Activated CD4-positive, alpha-beta T cell treated with anti-CD3 and anti-CD28 coated beads, Interleukin-2, amount 50 U/mL, for 16 hours (primary cell): ENCODE results near the gene UPK2.

Experiments used
- DNase-seq: peaks from one replicate; pipeline ENCODE4 v3.0.0-alpha.2; 2020

Gene UPK2

DNA sequence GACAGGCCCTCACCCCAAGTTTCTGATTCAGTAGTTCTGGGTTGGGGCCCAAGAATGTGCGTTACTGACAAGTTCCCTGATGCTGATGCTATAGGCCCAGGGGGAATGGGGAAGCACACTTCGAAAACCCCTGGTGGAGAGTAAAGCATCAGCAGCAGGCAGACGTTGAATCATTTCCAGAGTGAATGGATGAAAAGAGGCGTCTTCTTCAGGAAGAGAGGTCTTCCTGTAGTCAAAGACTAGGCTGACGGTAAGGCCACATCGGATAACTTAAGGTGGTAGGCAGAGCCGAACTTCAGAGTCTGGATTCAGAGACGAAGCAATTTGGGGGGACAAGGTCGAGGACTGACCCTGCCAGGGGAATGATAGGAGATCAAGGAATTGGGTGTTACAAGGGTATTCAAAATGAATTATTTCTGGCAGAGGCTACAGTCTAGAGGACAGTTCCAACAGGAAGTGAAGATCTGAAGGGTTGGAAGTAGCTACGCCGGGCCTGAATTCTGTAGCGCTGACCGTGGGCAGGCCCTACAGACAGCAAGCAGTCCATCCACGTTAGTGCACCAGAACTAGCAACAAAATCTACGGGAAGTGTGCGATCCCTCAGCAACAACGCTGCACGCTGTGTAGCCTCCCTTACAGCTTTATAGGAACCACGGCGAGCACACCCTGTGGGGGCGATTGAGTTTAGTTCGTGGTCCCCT lies 41.0 kb downstream of the UPK2 start:
- DNase-seq: peak; percentile 76

DNA sequence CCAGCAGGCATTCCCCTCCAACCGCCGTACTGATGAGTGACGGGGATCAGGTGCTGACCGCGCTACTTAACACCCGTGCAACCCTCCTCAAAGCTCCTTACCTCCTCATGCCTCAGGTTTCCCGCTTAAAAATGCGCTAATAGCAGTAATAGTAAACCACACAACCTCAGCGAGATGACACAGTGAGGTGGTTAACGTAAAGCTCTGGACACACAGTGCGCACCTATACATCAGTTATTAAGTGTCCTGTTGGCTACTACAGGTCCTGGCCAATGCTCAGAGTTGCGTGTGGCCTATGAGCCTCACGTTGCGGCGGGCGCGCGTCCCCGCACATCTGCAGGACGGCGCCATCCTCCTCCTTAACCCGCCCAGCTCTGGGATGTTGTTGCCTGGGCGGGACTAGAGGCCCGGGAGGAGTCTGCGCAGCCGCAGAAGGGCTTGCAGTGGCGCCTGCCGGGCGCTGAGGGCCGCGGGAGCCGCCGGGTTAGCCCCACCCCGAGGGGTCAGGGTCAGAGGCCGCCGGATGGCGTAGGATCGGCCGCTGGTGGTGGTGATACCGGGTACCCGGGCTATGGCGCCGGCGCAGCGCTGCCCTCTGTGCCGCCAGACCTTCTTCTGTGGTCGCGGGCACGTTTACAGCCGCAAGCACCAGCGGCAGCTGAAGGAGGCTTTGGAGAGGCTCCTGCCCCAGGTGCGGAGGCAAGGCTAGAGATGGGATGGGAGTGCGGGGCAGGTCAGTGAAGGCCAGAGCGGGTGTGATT lies 41.7 kb downstream of the UPK2 start, which contains the start of gene CENATAC:
TSS of gene CENATAC (plus strand) at position 512 of the 761 bp plus-strand sequence. CDS start at position 572, 60 bp downstream.
- DNase-seq: peak; percentile 97

DNA sequence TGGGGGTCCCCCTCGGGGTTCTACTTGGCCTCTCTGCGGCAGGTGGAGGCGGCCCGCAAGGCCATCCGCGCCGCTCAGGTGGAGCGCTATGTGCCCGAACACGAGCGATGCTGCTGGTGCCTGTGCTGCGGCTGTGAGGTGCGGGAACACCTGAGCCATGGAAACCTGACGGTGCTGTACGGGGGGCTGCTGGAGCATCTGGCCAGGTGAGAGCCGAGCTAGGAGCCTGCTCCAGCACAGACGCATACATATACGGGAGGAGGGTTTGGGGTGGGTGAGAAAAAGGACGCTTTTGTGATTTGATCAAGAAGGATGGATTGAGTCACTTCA lies 42.3 kb downstream of the UPK2 start:
- no peak for DNase-seq

DNA sequence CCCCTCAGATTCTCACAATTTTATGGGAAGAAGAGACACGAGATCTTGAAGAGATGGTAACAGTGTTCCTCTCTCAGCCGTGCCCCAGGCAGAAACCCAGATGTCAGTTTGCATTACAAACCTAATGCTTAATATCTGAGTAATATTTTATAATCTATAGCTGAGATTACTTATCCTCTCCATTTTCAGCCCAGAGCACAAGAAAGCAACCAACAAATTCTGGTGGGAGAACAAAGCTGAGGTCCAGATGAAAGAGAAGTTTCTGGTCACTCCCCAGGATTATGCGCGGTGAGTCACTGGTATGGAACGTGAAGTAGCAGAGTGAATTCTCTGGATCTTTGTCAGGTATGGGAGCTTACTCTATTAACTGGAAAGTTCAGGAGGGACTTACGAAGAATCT lies 42.7 kb downstream of the UPK2 start:
- no peak for DNase-seq

DNA sequence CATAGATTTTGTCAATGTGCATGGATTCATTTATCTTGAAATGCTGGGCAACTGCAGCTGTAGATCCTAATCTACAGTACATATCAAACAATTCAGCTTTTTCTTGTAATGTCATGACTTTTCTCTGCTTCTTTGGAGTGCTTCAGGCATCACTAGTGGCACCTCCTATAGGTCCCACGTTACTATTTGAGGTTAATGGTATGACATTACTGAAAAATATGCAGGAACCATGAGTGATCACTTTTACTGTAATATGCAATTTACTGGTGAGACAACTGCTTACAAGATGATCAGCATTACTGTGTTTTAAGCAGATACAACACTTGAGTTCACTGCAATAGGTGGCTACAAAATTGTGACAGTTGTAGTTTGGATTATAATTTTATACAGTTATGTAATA lies 44.8 kb downstream of the UPK2 start:
- no peak for DNase-seq

DNA sequence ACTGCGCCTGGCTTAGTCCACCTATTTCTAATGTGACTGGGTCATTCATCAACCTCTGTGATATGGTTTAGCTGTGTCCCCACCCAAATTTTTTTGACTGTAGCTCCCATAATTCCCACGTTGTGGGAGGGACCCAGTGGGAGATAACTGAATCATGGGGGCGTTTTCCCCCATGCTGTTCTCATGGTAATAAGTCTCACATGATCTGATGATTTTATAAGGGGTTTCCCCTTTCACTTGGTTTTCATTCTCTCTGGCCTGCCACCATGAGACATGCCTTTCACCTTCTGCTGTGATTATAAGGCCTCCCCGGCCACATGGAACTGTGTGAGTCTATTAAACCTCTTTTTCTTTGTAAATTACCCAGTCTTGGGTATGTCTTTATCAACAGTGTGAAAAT lies 50.6 kb downstream of the UPK2 start:
- no peak for DNase-seq
